GM18867 (cell line): ENCODE results near the gene EML3.
A peak's percentile ranks its signal among the peaks of the same experiment; 100 is the strongest.
"Not testable (repeated sequence)": the region's sequence is repeated elsewhere in the genome, so short reads cannot be mapped to it uniquely, and the experiment has no call there.

Experiments
- ATAC-seq: cut with Tn5 transposase; IDR thresholded peaks from one replicate; pipeline ENCODE4 v1.9.1; 2021; ENCODE audit warnings: mild to moderate bottlenecking, moderate library complexity; ENCODE audit not compliant: unreplicated experiment

Gene EML3

GRCh38 chr11:62599901-62600300 lies 12.7 kb downstream of the EML3 start:
- no peak for ATAC-seq

GRCh38 chr11:62599069-62599696 lies 13.4 kb downstream of the EML3 start:
- ATAC-seq, result peak; percentile 59

GRCh38 chr11:62595124-62595523 lies 17.5 kb downstream of the EML3 start:
- ATAC-seq, result no peak

GRCh38 chr11:62593434-62594044 lies 19.0 kb downstream of the EML3 start:
- ATAC-seq, result no peak

GRCh38 chr11:62592989-62593421 lies 19.6 kb downstream of the EML3 start:
- no peak for ATAC-seq

- ATAC-seq, result no peak
Observed at GRCh38 chr11:62592146-62592815, 20.3 kb downstream of the EML3 start.

GRCh38 chr11:62591448-62592145 lies 21.0 kb downstream of the EML3 start, which contains the start of gene TUT1:
TUT1 (minus strand) TSS chr11:62591523; CDS start chr11:62591485, 38 bp downstream.
- peak; percentile 85 for ATAC-seq

- ATAC-seq, result no peak
Observed at GRCh38 chr11:62588966-62589637, 23.5 kb downstream of the EML3 start.

- not testable (repeated sequence) for ATAC-seq
Observed at GRCh38 chr11:62585356-62585755, 27.2 kb downstream of the EML3 start.

GRCh38 chr11:62581735-62582134 lies 30.8 kb downstream of the EML3 start:
- ATAC-seq, result not testable (repeated sequence)

GRCh38 chr11:62580959-62581715 lies 31.4 kb downstream of the EML3 start:
- ATAC-seq, result no peak

GRCh38 chr11:62579252-62579651 lies 33.3 kb downstream of the EML3 start:
- no peak for ATAC-seq

- no peak for ATAC-seq
Observed at GRCh38 chr11:62578541-62578940, 34.0 kb downstream of the EML3 start.

- ATAC-seq, result no peak
Observed at GRCh38 chr11:62577046-62577714, 35.4 kb downstream of the EML3 start.

GRCh38 chr11:62575837-62576236 lies 36.7 kb downstream of the EML3 start:
- no peak for ATAC-seq

- no peak for ATAC-seq
Observed at GRCh38 chr11:62575156-62575555, 37.4 kb downstream of the EML3 start.

GRCh38 chr11:62574363-62575071 lies 38.1 kb downstream of the EML3 start:
- peak; percentile 15 for ATAC-seq

- ATAC-seq, result peak; percentile 82
Observed at GRCh38 chr11:62573592-62574362, 38.8 kb downstream of the EML3 start, which contains the start of gene EEF1G. EEF1G (minus strand) TSS chr11:62573891; CDS start chr11:62573842, 49 bp downstream.
